ENCODE data around the gene CD209. TPM values are rescaled to one million over a fixed set of nuclear protein-coding genes. Genes with fewer than 3 reads are reported as not detected.

CD209 gene
- total and polyA plus RNA-seq, 9 of the 15 experiments (the other 6 are each of a cell fraction or from before 2014, with no cell fraction given) = 0.01 TPM; not detected in 8

DNA sequence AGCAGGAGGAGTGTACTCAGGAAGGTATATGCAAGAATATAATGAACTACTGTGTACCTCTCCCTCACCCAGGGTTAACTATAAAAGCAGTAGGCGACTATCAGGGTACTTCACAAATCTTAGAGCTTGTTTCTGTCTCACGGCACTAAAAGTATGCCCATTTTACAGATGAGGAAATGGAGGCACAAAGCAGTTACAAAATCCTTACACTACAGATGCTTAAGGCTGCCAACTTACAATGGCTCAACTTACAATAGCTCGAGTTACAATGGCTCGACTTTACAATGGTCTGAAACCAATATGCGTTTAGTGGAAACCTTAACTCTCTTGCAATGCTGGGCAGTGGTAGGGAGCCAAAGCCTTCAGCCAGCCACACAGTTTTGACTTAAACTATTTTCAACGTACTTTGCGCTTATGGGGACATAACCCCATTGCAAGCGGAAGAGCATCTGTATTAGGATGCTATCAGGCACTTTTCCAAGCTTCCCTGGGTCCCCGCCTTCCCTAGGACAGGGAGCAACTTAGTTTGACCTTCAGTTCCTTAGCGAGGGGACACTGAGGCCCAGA, 49.5 kb downstream of the CD209 start:
- no TSS peak for BruUV-seq (replicated peaks)
- no peak overlapping the region for H3K27ac ChIP-seq (ENCODE audit: extremely low read depth, low read depth, low read length)
- H3K79me2 ChIP-seq (ENCODE audit: control insufficient read depth, insufficient read depth, low read length) = no peaks in the 10 kb centered on the region
- no peak overlapping the region for H2AFZ ChIP-seq (ENCODE audit: low read depth, low read length)
- H3K9me3 ChIP-seq (replicated peaks; ENCODE audit: control insufficient read depth, insufficient read depth, low read depth, low read length) = no peaks in the 10 kb centered on the region
- ChIA-PET POLR2A (interaction anchor here (0.7 to 1.8 kb wide), 4 partner anchors 8 to 200 kb away, joined by 3 to 4 read pairs (median 3); a partner anchor contains a TSS), CTCF (ENCODE audit: low intra/inter-chr PET ratio) (no interaction called here)
- in situ Hi-C loops (cut with MboI) (no loop called here), intact Hi-C loops (cut with micrococcal nuclease) (no loop called here)
- FAIRE-seq (no peak), ATAC-seq (no peak), DNase-seq (ENCODE audit: extremely low read depth in 1 of 4, low spot score in 3 of 4) (no peak)
- no peaks in the 10 kb centered on the region; the same call in 1 of the 2 replicates for H4K20me1 ChIP-seq (replicated peaks; ENCODE audit: control insufficient read depth, insufficient read depth, low read length)
- no peaks in the 10 kb centered on the region for H3K9me1 ChIP-seq (ENCODE audit: control insufficient read depth, insufficient read depth, low read length)
- H3K9ac ChIP-seq (ENCODE audit: insufficient read depth in 1 of 2, low read depth in 2 of 2, low read length in 2 of 2) = no peak overlapping the region
- TF ChIP-seq RBM25 (IDR thresholded peaks at IDR 0.05; ENCODE audit: low read depth, low read length, severe bottlenecking) (peak; percentile 78), CHD4 (IDR thresholded peaks at IDR 0.05; ENCODE audit: insufficient read depth, insufficient replicate concordance, low read depth, low read length, poor library complexity, severe bottlenecking) (no peak), BCOR (IDR thresholded peaks at IDR 0.05) (peak; percentile 57), KDM1A (IDR thresholded peaks at IDR 0.05) (peak in 1 of 2 experiments; percentile 32; a peak in 1 of 4 replicates)
- H3K4me1 ChIP-seq (replicated peaks in 1 of 2; ENCODE audit: control insufficient read depth in 2 of 2, insufficient read depth in 2 of 2, low read length in 2 of 2) = peaks cover 2 to 8% of the 10 kb centered on the region in 2 experiments; a peak in 4 of 5 replicates
- H3K4me3 ChIP-seq = no peak overlapping the region
- H3K4me2 ChIP-seq (ENCODE audit: insufficient read depth, low read length) = no peak overlapping the region
- H3K36me3 ChIP-seq (ENCODE audit: control insufficient read depth, insufficient read depth, low read length) = no peaks in the 10 kb centered on the region
- 3% methylated on average over 10 of the region's 10 CpGs for WGBS (ENCODE audit: insufficient coverage, low coverage, missing lambda C conversion rate)
- peaks cover 13 to 58% of the 10 kb centered on the region in 2 experiments; a peak in 4 of 5 replicates for H3K27me3 ChIP-seq (ENCODE audit: control insufficient read depth in 2 of 2, insufficient read depth in 2 of 2, low read length in 2 of 2)

DNA sequence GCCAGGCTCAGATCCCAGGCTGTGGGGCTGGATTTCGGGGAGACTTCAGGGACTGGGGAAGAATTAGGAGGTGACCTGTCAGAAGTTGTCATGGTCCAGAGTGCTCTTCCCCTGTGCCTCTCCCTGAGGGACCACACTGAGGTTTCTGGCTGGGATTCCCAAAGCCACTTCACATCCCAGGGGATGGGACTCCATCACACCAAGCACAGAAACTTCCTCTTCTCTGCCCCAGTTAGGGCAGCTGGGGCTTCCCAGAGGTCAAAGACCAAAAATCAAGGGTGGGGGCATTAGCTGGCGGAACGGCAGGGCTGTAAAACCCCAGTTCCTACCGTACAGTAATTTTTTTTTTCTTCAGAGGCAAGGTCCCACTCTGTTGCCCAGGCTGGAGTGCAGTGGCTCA, 52.8 kb downstream of the CD209 start:
- in situ Hi-C loops (cut with MboI) = no loop called here
- no peak for ATAC-seq
- H3K9ac ChIP-seq (ENCODE audit: insufficient read depth in 1 of 2, low read depth in 2 of 2, low read length in 2 of 2) = no peak overlapping the region
- no peaks in the 10 kb centered on the region; the same call in 1 of the 2 replicates for H4K20me1 ChIP-seq (replicated peaks; ENCODE audit: control insufficient read depth, insufficient read depth, low read length)
- no TSS peak for BruUV-seq (replicated peaks)
- H3K27ac ChIP-seq (ENCODE audit: extremely low read depth, low read depth, low read length) = no peak overlapping the region
- no peak for DNase-seq (ENCODE audit: extremely low read depth in 1 of 4, low spot score in 3 of 4)
- intact Hi-C loops (cut with micrococcal nuclease) = no loop called here
- peaks cover 1 to 12% of the 10 kb centered on the region in 2 experiments; a peak in 3 of 5 replicates for H3K4me1 ChIP-seq (replicated peaks in 1 of 2; ENCODE audit: control insufficient read depth in 2 of 2, insufficient read depth in 2 of 2, low read length in 2 of 2)
- ChIA-PET CTCF (ENCODE audit: low intra/inter-chr PET ratio) (no interaction called here), POLR2A (no interaction called here)
- no peak overlapping the region for H3K4me3 ChIP-seq
- 0% methylated on average over 4 of the region's 4 CpGs for WGBS (ENCODE audit: insufficient coverage, low coverage, missing lambda C conversion rate)
- no peak for FAIRE-seq
- H2AFZ ChIP-seq (ENCODE audit: low read depth, low read length) = no peak overlapping the region
- no peaks in the 10 kb centered on the region for H3K9me1 ChIP-seq (ENCODE audit: control insufficient read depth, insufficient read depth, low read length)
- H3K4me2 ChIP-seq (ENCODE audit: insufficient read depth, low read length) = no peak overlapping the region
- H3K9me3 ChIP-seq (replicated peaks; ENCODE audit: control insufficient read depth, insufficient read depth, low read depth, low read length) = peaks cover 3% of the 10 kb centered on the region
- no peaks in the 10 kb centered on the region for H3K36me3 ChIP-seq (ENCODE audit: control insufficient read depth, insufficient read depth, low read length)
- TF ChIP-seq, protein P1, sequence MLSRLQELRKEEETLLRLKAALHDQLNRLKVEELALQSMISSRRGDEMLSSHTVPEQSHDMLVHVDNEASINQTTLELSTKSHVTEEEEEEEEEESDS (CRISPR knock-in tag; IDR thresholded peaks at IDR 0.05) = no peak
- no peak for TF ChIP-seq GTF2F1 (IDR thresholded peaks at IDR 0.05; ENCODE audit: low read depth, low read length)
- TF ChIP-seq, protein P2, sequence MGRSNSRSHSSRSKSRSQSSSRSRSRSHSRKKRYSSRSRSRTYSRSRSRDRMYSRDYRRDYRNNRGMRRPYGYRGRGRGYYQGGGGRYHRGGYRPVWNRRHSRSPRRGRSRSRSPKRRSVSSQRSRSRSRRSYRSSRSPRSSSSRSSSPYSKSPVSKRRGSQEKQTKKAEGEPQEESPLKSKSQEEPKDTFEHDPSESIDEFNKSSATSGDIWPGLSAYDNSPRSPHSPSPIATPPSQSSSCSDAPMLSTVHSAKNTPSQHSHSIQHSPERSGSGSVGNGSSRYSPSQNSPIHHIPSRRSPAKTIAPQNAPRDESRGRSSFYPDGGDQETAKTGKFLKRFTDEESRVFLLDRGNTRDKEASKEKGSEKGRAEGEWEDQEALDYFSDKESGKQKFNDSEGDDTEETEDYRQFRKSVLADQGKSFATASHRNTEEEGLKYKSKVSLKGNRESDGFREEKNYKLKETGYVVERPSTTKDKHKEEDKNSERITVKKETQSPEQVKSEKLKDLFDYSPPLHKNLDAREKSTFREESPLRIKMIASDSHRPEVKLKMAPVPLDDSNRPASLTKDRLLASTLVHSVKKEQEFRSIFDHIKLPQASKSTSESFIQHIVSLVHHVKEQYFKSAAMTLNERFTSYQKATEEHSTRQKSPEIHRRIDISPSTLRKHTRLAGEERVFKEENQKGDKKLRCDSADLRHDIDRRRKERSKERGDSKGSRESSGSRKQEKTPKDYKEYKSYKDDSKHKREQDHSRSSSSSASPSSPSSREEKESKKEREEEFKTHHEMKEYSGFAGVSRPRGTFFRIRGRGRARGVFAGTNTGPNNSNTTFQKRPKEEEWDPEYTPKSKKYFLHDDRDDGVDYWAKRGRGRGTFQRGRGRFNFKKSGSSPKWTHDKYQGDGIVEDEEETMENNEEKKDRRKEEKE (IDR thresholded peaks at IDR 0.05; ENCODE audit: borderline replicate concordance in 1 of 2, control insufficient read depth in 1 of 2, low read depth in 2 of 2, low read length in 1 of 2) = no peak
- no peak for TF ChIP-seq CHCHD3 (CRISPR knock-in tag; IDR thresholded peaks at IDR 0.05)
- peaks cover 18 to 80% of the 10 kb centered on the region in 2 experiments; a peak in 4 of 5 replicates for H3K27me3 ChIP-seq (ENCODE audit: control insufficient read depth in 2 of 2, insufficient read depth in 2 of 2, low read length in 2 of 2)
- H3K79me2 ChIP-seq (ENCODE audit: control insufficient read depth, insufficient read depth, low read length) = no peaks in the 10 kb centered on the region

Measured in K562 (cell line).